HG02759 (cell line): ENCODE results near the gene RHBDF1.
A peak's percentile ranks its signal among the peaks of the same experiment; 100 is the strongest.

Experiments used
- ATAC-seq: cut with Tn5 transposase; IDR thresholded peaks from one replicate; pipeline ENCODE4 v1.9.1; 2021; ENCODE audit warnings: mild to moderate bottlenecking, moderate library complexity; ENCODE audit not compliant: unreplicated experiment

Gene RHBDF1

GRCh38 chr16:74747-75334, 2.4 kb upstream of the RHBDF1 start:
- ATAC-seq: no peak

GRCh38 chr16:74051-74746, 1.8 kb upstream of the RHBDF1 start:
- ATAC-seq: no peak

- peak; percentile 25 for ATAC-seq
Observed at GRCh38 chr16:71540-72401, 660 bp downstream of the RHBDF1 start.

GRCh38 chr16:71210-71539, 1.3 kb downstream of the RHBDF1 start:
- no peak for ATAC-seq

GRCh38 chr16:69181-69580, 3.2 kb downstream of the RHBDF1 start:
- ATAC-seq: no peak

GRCh38 chr16:67884-68789, 4.3 kb downstream of the RHBDF1 start:
- no peak for ATAC-seq

- no peak for ATAC-seq
Observed at GRCh38 chr16:67183-67791, 5.1 kb downstream of the RHBDF1 start.

GRCh38 chr16:66309-67182, 5.9 kb downstream of the RHBDF1 start:
- no peak for ATAC-seq

GRCh38 chr16:65745-66144, 6.7 kb downstream of the RHBDF1 start:
- ATAC-seq: peak; percentile 53

GRCh38 chr16:64914-65255, 7.5 kb downstream of the RHBDF1 start:
- no peak for ATAC-seq

- no peak for ATAC-seq
Observed at GRCh38 chr16:63998-64913, 8.2 kb downstream of the RHBDF1 start.

- ATAC-seq: no peak
Observed at GRCh38 chr16:63466-63865, 9.0 kb downstream of the RHBDF1 start.

- no peak for ATAC-seq
Observed at GRCh38 chr16:62968-63391, 9.5 kb downstream of the RHBDF1 start.

GRCh38 chr16:62283-62967, 10.0 kb downstream of the RHBDF1 start:
- no peak for ATAC-seq

GRCh38 chr16:61879-62281, 10.6 kb downstream of the RHBDF1 start:
- ATAC-seq: no peak

- no peak for ATAC-seq
Observed at GRCh38 chr16:60929-61878, 11.2 kb downstream of the RHBDF1 start.

- ATAC-seq: no peak
Observed at GRCh38 chr16:60166-60565, 12.3 kb downstream of the RHBDF1 start.
